ENCODE data around the gene CYTH4. TPM values are rescaled to one million over a fixed set of nuclear protein-coding genes. Genes with fewer than 3 reads are reported as not detected.

The CYTH4 gene
- total RNA-seq, 1 donor from 2014 or later, result not detected

- Mint-ChIP-seq H3K27me3 (ENCODE audit: unreplicated experiment) (peaks cover 6% of the 10 kb centered on the region), H3K4me3 (ENCODE audit: unreplicated experiment) (no peak overlapping the region), H3K4me1 (ENCODE audit: low read depth, unreplicated experiment) (peaks cover 35% of the 10 kb centered on the region)
These were observed 54.3 kb downstream of the CYTH4 start for GRCh38 chr22:37336579-37336978.

DNA sequence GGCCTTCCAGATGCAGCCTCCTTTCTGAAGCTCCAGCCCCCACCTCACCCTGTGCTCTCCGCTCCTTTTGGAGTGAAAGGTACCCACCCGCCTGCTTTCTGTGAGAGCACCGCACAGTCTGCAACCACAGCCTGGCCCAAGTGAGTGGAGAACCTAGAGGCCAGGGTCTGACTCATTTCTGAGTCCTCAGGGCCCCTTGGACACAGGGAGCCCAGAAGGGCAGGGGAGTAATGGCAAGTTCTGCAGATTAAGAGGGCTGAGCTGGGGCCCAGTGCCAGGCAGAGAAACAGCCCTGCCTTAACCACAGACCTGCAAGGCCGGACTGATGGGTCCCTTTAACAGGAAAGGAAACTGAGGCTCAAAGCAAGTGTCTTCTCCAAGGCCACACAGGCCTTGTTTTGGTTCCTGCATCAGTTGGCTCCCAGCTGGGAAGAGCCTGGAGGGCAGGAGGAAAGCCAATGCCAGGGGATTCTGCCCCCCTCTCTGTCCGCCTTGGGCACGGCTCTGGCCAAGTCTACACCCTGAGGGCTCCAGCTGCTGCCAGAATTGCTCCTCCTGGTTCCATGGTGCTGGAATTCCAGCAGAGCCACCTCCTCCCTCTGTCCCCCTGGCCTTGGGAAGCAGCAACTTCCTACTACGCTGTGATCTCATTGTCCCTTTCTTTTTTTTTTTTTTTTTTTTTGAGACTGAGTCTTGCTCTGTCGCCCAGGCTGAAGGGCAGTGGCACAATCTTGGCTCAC, 55.1 kb downstream of the CYTH4 start:
- no peak overlapping the region for H3K4me3 Mint-ChIP-seq (ENCODE audit: unreplicated experiment)
- H3K4me1 Mint-ChIP-seq (ENCODE audit: low read depth, unreplicated experiment), result peaks cover 36% of the 10 kb centered on the region
- no peak for DNase-seq
- H3K36me3 Mint-ChIP-seq (ENCODE audit: unreplicated experiment), result no peaks in the 10 kb centered on the region
- peaks cover 6% of the 10 kb centered on the region for H3K9me3 Mint-ChIP-seq (ENCODE audit: unreplicated experiment)
- H3K27me3 Mint-ChIP-seq (ENCODE audit: unreplicated experiment), result peaks cover 10% of the 10 kb centered on the region
- no peak overlapping the region for H3K27ac Mint-ChIP-seq (ENCODE audit: unreplicated experiment)
- TF ChIP-seq, protein P1, sequence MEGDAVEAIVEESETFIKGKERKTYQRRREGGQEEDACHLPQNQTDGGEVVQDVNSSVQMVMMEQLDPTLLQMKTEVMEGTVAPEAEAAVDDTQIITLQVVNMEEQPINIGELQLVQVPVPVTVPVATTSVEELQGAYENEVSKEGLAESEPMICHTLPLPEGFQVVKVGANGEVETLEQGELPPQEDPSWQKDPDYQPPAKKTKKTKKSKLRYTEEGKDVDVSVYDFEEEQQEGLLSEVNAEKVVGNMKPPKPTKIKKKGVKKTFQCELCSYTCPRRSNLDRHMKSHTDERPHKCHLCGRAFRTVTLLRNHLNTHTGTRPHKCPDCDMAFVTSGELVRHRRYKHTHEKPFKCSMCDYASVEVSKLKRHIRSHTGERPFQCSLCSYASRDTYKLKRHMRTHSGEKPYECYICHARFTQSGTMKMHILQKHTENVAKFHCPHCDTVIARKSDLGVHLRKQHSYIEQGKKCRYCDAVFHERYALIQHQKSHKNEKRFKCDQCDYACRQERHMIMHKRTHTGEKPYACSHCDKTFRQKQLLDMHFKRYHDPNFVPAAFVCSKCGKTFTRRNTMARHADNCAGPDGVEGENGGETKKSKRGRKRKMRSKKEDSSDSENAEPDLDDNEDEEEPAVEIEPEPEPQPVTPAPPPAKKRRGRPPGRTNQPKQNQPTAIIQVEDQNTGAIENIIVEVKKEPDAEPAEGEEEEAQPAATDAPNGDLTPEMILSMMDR (IDR thresholded peaks at IDR 0.05; ENCODE audit: partially characterized antibody, unreplicated experiment), result no peak

More at GRCh38 chr22:37336579-37336978, 54.3 kb downstream of the CYTH4 start:
- DNase-seq, result no peak
- Mint-ChIP-seq H3K9me3 (ENCODE audit: unreplicated experiment) (peaks cover 7% of the 10 kb centered on the region), H3K36me3 (ENCODE audit: unreplicated experiment) (no peaks in the 10 kb centered on the region), H3K27ac (ENCODE audit: unreplicated experiment) (no peak overlapping the region)
- TF ChIP-seq, protein P1 (IDR thresholded peaks at IDR 0.05; ENCODE audit: partially characterized antibody, unreplicated experiment), result no peak

- H3K27me3 Mint-ChIP-seq (ENCODE audit: unreplicated experiment), result peaks cover 4% of the 10 kb centered on the region
- peaks cover 4% of the 10 kb centered on the region for H3K9me3 Mint-ChIP-seq (ENCODE audit: unreplicated experiment)
- no peak overlapping the region for H3K27ac Mint-ChIP-seq (ENCODE audit: unreplicated experiment)
- no peak for DNase-seq
- H3K4me3 Mint-ChIP-seq (ENCODE audit: unreplicated experiment), result no peak overlapping the region
- H3K36me3 Mint-ChIP-seq (ENCODE audit: unreplicated experiment), result no peaks in the 10 kb centered on the region
- peaks cover 28% of the 10 kb centered on the region for H3K4me1 Mint-ChIP-seq (ENCODE audit: low read depth, unreplicated experiment)
- TF ChIP-seq, protein P1 (IDR thresholded peaks at IDR 0.05; ENCODE audit: partially characterized antibody, unreplicated experiment), result no peak
These were observed 56.4 kb downstream of the CYTH4 start for GRCh38 chr22:37338539-37339246.

DNA sequence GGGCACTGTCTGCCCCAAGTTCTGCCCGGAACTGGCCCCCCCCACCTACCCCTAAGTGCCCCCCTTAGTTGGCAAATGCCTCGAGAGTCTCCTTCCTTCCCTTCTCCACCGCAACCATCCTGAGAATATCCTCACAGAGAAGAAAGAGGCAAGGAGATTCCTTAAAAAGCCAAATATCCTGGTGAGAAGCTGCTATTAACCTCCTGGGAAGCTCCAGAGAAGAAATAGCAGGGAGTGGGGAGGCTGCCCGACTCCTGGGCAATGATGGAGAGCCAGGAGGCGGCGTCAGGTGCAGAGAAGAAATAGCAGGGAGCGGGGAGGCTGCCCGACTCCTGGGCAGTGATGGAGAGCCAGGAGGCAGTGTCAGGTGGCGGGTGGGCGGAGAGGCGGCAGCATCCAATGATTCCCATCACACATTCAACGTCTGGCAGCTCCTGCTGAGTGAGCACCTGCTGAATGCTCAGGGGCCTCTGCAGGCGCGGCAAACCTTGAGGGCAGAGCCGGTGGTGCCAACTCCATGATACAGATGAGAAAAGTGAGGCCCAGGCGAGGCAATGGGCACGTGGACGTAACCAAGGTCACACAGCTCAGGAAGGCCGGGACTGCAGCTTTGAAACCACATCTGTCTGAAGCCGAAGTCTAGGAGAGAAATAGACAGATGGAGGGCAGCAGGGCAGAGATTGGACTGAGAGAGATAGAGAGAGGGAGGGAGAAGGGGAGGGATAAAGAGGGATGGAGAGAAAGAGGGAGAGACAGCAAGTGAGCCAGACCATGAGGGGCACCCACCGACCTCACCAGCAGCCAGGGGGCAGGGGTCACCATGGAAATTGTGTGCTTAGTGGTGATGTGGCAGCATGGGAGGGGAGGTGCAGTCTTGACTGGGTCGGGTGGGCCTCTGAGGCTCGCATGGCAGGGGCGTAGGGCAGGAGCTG, 58.3 kb downstream of the CYTH4 start:
- no peaks in the 10 kb centered on the region for H3K9me3 Mint-ChIP-seq (ENCODE audit: unreplicated experiment)
- peaks cover 25% of the 10 kb centered on the region for H3K4me1 Mint-ChIP-seq (ENCODE audit: low read depth, unreplicated experiment)
- H3K27ac Mint-ChIP-seq (ENCODE audit: unreplicated experiment), result peak overlapping the region; percentile 30
- no peaks in the 10 kb centered on the region for H3K36me3 Mint-ChIP-seq (ENCODE audit: unreplicated experiment)
- TF ChIP-seq, protein P1 (IDR thresholded peaks at IDR 0.05; ENCODE audit: partially characterized antibody, unreplicated experiment), result no peak
- no peak overlapping the region for H3K4me3 Mint-ChIP-seq (ENCODE audit: unreplicated experiment)
- peak; percentile 52 for DNase-seq
- peaks cover 9% of the 10 kb centered on the region for H3K27me3 Mint-ChIP-seq (ENCODE audit: unreplicated experiment)
